Panc1 (cell line): ENCODE data around the gene GATAD2B.

Source experiments
- CTCF ChIP-seq: fragments of 450-650 bp; IDR thresholded peaks from 2 replicates; pipeline ENCODE4 v1.5.1; 2017; ENCODE audit warnings: mild to moderate bottlenecking
- POLR2AphosphoS5 ChIP-seq: IDR thresholded peaks from 2 replicates; pipeline ENCODE4 v1.6.1; 2012; ENCODE audit warnings: mild to moderate bottlenecking, low read depth, low read length, moderate library complexity
- REST ChIP-seq, 2 experiments: IDR thresholded peaks; 2 replicates each; pipeline ENCODE4 v1.6.1; 2011 to 2012; ENCODE audit warnings: low read depth in 2 of 2, control low read depth in 1 of 2, low read length in 1 of 2, mild to moderate bottlenecking in 1 of 2, moderate library complexity in 1 of 2; ENCODE audit not compliant: insufficient read depth in 1 of 2
- SIN3A ChIP-seq: IDR thresholded peaks from 2 replicates; pipeline ENCODE4 v1.6.1; 2012; ENCODE audit warnings: low read depth, mild to moderate bottlenecking, low read length, moderate library complexity, borderline replicate concordance; ENCODE audit not compliant: insufficient read depth

GRCh38 chr1:153860285-153860684 is 62.5 kb downstream of the GATAD2B start:
- TF ChIP-seq CTCF (no peak), POLR2AphosphoS5 (no peak), REST (IDR thresholded peaks at IDR 0.05; ENCODE audit: insufficient read depth in 1 of 2, low read depth in 2 of 2, low read length in 1 of 2) (no peak), SIN3A (no peak)
